Activated T-cell treated with anti-CD3 and anti-CD28 coated beads, Interleukin-2, amount 50 U/mL, for 4 hours (primary cell): Measurements from ENCODE around the gene GCN1. TPM values are rescaled to one million over a fixed set of nuclear protein-coding genes. Genes with fewer than 3 reads are reported as not detected.

ENCODE experiments used
- ATAC-seq, 2 donors: fragments of 200-7000 bp; cut with Tn5 transposase; one replicate each; pipeline ENCODE4 v1.10.0; 2021
- DNase-seq: peaks from one replicate; pipeline ENCODE4 v3.0.0-alpha.2; 2020
- H3K27me3 Mint-ChIP-seq: one replicate; pipeline ENCODE4 v1.8.0; 2021; ENCODE audit warnings: low read depth, mixed read lengths
- H3K36me3 Mint-ChIP-seq: one replicate; pipeline ENCODE4 v1.8.0; 2022; ENCODE audit warnings: mixed read lengths; ENCODE audit not compliant: insufficient read depth
- H3K4me1 Mint-ChIP-seq: one replicate; pipeline ENCODE4 v1.8.0; 2021; ENCODE audit warnings: low read depth, mixed read lengths
- H3K4me3 Mint-ChIP-seq: one replicate; pipeline ENCODE4 v1.8.0; 2021; ENCODE audit warnings: mild to moderate bottlenecking, moderate library complexity, mixed read lengths
- H3K9me3 Mint-ChIP-seq: one replicate; pipeline ENCODE4 v1.8.0; 2021; ENCODE audit warnings: mixed read lengths
- total RNA-seq, 3 donors: library from RNA; stranded (reverse); gene quantifications; one replicate each; pipeline ENCODE4 v1.2.1, GENCODE V29; 2021

Gene GCN1
- total RNA-seq, 3 donors from 2014 or later, result 192 to 204 (median 200) TPM

DNA sequence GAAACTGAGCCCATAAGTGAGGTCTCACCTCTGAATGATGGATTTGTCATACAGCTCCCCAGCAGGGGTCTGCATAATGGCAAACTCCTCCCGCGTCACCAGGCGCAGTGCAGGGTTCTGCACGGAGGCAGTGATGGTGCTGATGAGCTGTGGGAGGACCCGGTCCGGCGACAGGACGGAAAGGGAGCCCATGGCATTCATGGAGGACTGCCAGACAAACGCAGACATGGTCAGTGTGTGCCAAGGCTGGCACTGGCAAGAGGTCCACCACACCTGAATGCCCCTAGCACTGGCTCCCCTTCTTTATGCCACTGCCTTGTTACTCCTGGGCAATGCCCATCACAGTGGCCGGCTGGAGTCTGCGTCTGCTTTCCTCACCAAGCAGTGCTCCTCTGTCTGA is 32.7 kb downstream of the GCN1 start:
- ATAC-seq, result no peak
- Mint-ChIP-seq H3K9me3 (no peaks in the 10 kb centered on the region), H3K27me3 (no peaks in the 10 kb centered on the region), H3K36me3 (peaks cover 43% of the 10 kb centered on the region), H3K4me1 (no peaks in the 10 kb centered on the region), H3K4me3 (no peak overlapping the region)
- DNase-seq, result no peak

DNA sequence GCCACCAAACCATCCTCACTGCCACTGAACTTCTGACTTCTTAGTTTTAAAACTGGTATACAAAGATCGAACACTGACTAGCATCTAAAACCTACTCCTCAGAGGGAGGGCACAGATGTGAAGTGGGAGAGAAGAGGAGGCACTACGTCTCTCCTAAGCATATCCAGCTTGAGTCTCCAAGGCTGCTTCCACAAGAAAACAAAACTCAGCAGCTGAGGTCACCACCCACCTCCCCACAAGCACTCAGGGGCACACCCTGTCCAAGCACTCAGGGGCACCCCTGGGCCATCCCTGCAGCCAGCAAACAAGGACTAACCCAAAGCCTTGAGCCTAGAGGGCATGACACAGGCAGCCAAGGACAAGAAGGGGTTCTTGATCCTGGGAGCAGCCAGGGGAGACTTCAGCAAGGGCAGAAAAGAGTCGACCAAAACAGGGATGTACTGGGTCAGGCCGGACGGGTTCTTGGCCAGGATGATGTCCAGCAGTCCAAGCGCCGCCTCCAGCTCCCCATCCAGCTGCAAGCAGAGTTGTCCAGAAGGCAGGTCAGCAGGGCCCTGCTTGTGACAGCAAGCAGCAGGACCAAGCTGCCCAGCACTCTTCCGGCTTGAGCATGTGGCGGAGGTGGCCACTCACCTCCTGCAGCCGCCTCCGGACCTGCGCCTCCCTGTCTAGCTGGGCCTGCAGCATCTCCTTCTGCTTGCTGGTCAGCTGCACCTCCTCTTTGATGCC is 34.8 kb downstream of the GCN1 start:
- Mint-ChIP-seq H3K4me1 (no peaks in the 10 kb centered on the region), H3K9me3 (no peaks in the 10 kb centered on the region), H3K4me3 (no peak overlapping the region), H3K27me3 (no peaks in the 10 kb centered on the region), H3K36me3 (peaks cover 57% of the 10 kb centered on the region)
- DNase-seq (no peak), ATAC-seq (no peak)

DNA sequence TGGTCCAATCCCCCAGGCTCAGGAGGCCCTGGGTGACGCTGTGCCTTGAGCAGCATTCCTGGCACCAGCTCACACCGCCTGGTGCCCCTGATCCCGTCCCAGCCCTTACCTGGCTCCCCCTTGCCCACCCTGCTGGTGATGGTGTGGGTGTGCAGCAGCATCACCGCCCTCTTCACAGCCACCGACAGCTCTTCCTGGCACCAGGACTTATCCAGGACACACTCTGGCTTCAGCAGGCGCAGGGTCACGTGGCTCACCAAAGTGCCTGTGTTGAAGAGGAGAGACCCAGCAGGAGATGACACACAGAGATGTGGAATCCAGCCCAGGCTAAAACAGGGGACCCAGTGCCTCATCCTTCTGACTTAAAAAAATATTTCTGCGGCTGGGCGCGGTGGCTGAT is 36.2 kb downstream of the GCN1 start:
- H3K9me3 Mint-ChIP-seq, result no peaks in the 10 kb centered on the region
- peaks cover 59% of the 10 kb centered on the region for H3K36me3 Mint-ChIP-seq
- no peaks in the 10 kb centered on the region for H3K4me1 Mint-ChIP-seq
- ATAC-seq (no peak), DNase-seq (no peak)
- no peaks in the 10 kb centered on the region for H3K27me3 Mint-ChIP-seq
- no peak overlapping the region for H3K4me3 Mint-ChIP-seq

DNA sequence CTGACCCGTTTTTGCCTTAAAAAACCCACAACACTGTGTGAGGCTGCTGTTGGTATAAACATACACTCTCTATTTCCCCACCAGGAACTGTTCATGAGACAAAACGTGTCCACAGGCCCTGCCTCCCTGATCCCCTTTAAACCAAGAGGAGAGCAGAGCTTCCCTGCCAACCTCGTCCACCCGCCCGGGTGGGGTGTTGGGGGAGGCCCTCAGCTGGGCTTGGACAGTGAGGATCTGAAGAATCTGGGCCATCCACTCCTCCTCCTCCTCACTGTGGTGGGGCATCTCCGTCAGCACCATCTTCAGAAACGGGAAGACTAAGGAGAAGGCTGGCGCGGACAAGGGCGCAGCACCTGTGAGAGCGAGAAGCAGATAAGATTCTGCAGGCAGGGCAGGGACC is 36.8 kb downstream of the GCN1 start:
- Mint-ChIP-seq H3K9me3 (no peaks in the 10 kb centered on the region), H3K36me3 (peaks cover 59% of the 10 kb centered on the region)

DNA sequence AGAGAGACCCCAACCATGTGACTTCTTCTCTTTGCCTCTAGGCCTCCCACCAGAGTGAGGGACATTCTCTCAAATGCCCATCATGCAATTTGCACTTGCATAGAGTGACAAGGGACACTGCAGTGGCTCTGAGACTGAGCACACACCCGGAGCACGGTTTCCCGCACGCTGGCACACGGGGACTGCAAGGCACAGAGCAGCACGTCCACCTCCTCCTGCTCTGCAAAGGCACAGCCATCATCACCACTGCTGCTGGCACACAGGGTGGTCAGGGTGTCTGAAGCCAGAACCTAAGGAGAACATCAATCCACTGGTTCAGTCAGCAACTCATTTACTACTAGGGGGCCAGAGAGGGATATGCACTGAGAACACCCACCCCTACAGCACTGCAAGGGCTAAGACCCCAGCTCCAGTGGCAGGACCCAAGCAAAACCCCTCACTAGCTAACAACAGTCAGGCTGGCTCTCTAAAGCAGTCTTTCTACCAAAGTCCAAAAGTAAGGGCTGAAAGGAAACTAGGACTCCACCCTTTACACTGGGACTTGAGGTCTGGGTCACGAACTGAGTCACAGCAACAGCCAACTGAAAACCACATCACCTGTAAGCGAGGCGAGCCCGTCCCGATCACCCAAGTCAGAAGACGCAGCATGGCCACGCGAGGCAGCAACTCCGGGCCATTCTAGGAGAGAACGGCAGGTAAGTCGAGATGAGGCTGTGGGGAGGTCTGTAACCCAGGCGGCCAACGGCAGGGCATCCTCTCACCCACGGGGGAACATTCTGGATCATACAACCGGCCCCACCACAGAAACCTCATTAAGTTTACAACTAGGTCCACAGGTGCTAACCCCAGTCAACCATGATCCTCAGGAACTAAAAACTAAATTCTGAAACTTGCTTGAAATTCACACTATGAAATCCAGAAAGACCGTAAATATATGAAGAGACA is 37.9 kb downstream of the GCN1 start:
- Mint-ChIP-seq H3K4me1 (no peaks in the 10 kb centered on the region), H3K27me3 (no peaks in the 10 kb centered on the region), H3K4me3 (no peak overlapping the region), H3K36me3 (peaks cover 53% of the 10 kb centered on the region), H3K9me3 (no peaks in the 10 kb centered on the region)
- ATAC-seq (no peak), DNase-seq (no peak)

More for the DNA sequence above, 36.8 kb downstream of the GCN1 start:
- Mint-ChIP-seq H3K4me1 (no peaks in the 10 kb centered on the region), H3K4me3 (no peak overlapping the region), H3K27me3 (no peaks in the 10 kb centered on the region)
- ATAC-seq (no peak), DNase-seq (no peak)

DNA sequence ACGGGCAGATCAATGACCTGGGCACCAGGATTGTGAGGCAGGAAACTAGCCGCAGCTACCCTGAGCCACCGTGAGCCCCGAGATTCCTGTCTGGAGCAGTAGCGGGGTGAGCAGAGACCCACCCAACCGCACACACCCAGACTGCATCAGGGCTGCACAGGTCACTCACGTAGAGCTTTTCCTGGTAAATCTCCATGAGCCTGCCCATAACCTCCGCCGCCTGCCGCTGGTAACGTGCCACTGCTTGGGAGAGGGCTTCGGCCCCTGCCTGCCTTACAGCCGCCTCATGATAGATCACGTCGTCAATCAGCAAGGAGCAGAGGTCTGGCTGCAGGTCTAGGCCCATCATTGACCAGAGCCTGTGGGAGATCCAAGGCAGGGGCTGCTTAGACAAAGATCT is 39.4 kb downstream of the GCN1 start:
- H3K36me3 Mint-ChIP-seq, result peaks cover 45% of the 10 kb centered on the region
- no peak overlapping the region for H3K4me3 Mint-ChIP-seq
- DNase-seq, result no peak
- H3K9me3 Mint-ChIP-seq, result no peaks in the 10 kb centered on the region
- no peaks in the 10 kb centered on the region for H3K27me3 Mint-ChIP-seq
- ATAC-seq, result no peak
- no peaks in the 10 kb centered on the region for H3K4me1 Mint-ChIP-seq

DNA sequence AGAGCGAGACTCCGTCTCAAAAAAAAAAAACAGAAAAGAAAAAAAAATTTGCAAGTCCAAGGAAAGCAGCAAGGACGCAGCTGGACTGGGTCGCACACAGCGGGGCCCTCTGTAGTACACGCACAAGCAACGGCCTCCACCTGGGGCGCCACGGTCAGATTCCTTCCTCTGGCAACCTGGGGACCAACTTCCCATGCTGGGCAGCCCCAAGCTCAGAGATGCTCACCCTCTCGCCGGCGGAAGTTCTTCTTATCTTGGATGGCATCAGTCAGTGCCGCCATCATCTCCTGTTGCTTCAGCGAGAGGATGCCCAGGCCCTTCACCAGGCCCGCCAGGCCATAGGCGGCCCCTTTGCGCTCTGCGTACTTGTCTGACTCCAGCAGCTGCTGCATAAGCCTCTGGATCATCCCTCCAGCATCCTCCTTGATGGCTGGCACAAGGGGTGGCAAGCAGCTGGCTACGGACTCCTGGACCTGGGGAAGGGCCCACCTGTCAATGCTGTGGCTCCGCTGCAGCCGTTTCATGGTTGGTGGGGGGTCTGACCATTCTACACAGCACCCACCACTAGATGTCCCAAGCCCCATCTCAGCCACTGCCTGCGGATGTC is 43.5 kb downstream of the GCN1 start:
- Mint-ChIP-seq H3K9me3 (no peaks in the 10 kb centered on the region), H3K4me1 (no peaks in the 10 kb centered on the region), H3K27me3 (no peaks in the 10 kb centered on the region), H3K4me3 (no peak overlapping the region), H3K36me3 (peaks cover 36% of the 10 kb centered on the region)
- ATAC-seq (no peak), DNase-seq (no peak)

DNA sequence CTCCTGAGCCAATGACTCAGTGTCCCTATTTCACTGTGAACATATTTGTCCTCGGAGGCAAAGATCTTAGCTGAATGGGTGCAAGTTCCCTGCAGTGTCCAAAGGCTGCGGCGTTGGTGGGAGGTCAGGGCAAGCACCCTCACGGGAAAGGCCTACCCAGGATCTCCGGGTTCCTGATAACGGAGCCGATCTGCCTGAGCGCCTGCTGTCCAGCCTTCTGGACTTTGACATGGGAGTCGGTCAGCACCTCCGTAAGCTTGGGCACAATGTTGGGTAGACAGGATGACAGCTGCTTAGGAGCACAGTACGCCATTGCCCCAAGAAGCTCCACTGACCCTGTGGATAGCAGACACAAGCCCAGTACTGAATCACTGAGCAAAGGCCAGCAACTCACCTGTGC is 46.5 kb downstream of the GCN1 start:
- Mint-ChIP-seq H3K9me3 (no peaks in the 10 kb centered on the region), H3K36me3 (peaks cover 28% of the 10 kb centered on the region), H3K27me3 (no peaks in the 10 kb centered on the region), H3K4me3 (no peak overlapping the region), H3K4me1 (no peaks in the 10 kb centered on the region)
- DNase-seq, result no peak
- ATAC-seq, result no peak

DNA sequence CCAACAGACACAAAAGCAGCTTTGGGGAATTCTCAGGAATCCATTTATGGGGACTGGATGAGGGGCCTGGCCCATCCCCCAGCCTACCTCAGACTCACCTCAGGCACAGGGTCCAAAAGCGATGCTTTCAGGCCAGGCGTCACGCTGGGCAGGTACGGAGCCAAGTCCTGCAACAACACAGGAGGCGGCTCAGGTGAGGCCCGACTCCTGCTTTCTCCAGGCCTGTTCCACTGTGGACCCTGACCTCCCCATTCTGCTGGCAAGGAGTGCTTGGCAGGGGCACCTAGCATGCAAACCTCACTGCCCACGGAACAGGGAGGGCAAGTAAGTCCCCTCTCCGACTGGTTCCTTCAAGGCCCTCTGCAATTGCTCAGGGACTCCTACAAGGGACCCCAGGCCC is 49.4 kb downstream of the GCN1 start:
- peaks cover 42% of the 10 kb centered on the region for H3K36me3 Mint-ChIP-seq
- DNase-seq (no peak), ATAC-seq (no peak)
- no peaks in the 10 kb centered on the region for H3K27me3 Mint-ChIP-seq
- no peaks in the 10 kb centered on the region for H3K4me1 Mint-ChIP-seq
- no peaks in the 10 kb centered on the region for H3K9me3 Mint-ChIP-seq
- H3K4me3 Mint-ChIP-seq, result no peak overlapping the region

DNA sequence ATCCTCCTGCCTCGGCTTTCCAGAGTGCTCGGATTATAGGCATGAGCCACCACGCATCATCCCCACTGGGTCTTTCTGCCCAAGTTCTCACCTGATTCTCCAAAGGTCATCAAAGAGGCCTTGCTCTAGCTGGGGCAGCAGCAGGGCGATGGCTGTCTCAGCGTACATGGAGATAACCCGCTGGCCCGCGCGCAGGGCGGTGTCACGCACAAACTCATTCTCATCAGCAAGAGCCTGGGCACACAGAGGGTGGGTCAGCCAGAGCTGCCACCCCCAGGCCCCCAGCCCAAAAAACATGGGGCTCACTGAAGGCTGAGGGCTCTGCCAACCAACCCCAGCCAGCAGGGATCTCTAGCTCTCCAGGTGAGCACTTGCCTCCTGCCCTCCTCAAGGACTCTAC is 50.3 kb downstream of the GCN1 start:
- no peaks in the 10 kb centered on the region for H3K27me3 Mint-ChIP-seq
- no peak for DNase-seq
- H3K9me3 Mint-ChIP-seq, result no peaks in the 10 kb centered on the region
- peaks cover 44% of the 10 kb centered on the region for H3K36me3 Mint-ChIP-seq
- ATAC-seq, result no peak
- H3K4me1 Mint-ChIP-seq, result no peaks in the 10 kb centered on the region
- no peak overlapping the region for H3K4me3 Mint-ChIP-seq

DNA sequence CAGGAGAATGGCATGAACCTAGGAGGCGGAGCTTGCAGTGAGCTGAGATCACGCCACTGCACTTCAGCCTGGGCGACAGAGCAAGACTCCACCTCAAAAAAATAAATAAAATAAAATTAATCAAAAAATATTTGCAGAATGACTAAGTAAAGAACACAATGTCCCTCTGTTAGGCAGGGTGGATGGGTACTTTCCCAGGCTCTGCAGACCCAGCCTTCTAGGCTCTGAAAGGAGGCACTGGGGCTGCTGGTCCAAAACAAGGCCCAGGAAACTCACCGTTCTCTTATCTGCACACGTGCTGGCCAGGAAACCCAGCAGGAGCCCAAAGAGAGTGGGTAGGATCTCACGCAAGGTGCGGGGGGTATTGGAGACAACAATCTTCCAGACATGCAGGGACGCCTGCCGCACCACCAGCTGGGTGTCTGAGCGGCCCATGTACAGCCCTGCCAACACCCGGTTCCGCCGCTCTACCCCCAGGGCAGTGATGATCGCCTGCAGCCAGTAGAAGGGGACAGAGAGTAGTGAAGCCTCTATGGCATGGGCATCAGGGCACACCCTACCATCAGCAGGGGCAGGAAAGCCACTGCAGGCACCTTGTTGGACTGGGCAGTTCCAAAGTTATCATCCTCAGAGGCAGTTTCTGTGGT is 52.2 kb downstream of the GCN1 start:
- Mint-ChIP-seq H3K4me3 (no peak overlapping the region), H3K36me3 (peaks cover 40% of the 10 kb centered on the region)

DNA sequence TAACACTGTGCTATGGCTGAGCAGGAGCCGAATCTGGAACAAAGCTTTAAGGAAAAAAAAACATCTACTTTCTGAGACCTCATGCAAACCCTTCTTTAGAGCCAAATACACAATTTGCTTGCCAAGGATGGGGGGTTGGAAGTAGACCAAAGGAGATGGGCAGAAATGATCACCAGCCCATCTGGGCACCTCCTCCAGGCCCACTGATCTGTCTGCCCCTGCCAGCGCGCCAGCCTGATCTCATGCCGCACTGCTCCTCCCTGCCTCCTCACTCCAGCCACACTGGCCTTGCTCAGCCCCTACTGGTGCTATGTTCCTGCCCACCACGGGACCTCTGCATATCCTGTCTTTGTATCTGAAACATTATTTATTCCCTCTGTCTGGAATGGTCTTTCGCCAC is 53.2 kb downstream of the GCN1 start:
- H3K4me3 Mint-ChIP-seq, result no peak overlapping the region
- H3K36me3 Mint-ChIP-seq, result peaks cover 40% of the 10 kb centered on the region
- no peaks in the 10 kb centered on the region for H3K4me1 Mint-ChIP-seq
- no peak for ATAC-seq
- no peak for DNase-seq
- no peaks in the 10 kb centered on the region for H3K27me3 Mint-ChIP-seq
- no peaks in the 10 kb centered on the region for H3K9me3 Mint-ChIP-seq

More for the DNA sequence above, 52.2 kb downstream of the GCN1 start:
- Mint-ChIP-seq H3K4me1 (no peaks in the 10 kb centered on the region), H3K27me3 (no peaks in the 10 kb centered on the region), H3K9me3 (no peaks in the 10 kb centered on the region)
- DNase-seq, result no peak
- ATAC-seq, result no peak

DNA sequence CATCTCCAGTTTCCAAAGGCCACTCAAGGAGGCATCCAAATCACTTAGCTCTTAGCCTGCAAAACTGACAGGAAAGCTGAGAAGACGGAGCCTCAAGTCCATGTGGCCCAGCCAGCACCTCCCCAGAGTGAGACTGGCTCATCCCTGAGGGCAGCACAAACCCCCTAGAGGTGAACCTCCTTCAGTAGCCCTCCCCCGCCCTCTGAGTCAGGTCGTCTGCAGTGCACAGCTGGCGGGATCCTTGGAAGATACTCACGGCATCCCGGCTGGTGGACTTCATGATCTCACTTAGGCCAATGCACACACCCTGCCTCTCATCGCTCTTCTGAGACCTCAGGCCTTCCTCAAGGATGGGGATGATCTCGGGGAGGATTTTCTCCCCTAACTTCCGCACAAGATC is 53.9 kb downstream of the GCN1 start:
- H3K9me3 Mint-ChIP-seq, result no peaks in the 10 kb centered on the region
- no peaks in the 10 kb centered on the region for H3K4me1 Mint-ChIP-seq
- H3K4me3 Mint-ChIP-seq, result no peak overlapping the region
- ATAC-seq (no peak), DNase-seq (no peak)
- peaks cover 43% of the 10 kb centered on the region for H3K36me3 Mint-ChIP-seq
- no peaks in the 10 kb centered on the region for H3K27me3 Mint-ChIP-seq

DNA sequence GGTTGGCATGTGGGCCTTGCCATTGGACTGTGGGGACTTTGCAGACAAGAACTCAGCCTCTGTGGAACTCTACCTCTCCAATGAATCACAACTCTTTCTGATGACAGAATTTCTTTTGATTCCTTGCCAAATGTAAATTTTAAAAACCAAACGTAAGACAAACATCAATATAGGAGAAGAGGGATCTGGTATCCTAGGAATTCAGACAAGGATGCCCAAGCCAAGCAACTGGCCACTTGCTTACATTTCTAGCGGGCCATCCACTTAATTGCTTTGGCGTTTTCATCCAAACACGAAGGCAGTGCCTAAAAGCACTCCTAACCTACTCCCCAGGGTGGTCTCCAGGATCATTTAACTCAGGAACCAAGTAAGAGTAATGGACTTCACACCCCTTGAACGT is 54.6 kb downstream of the GCN1 start:
- H3K27me3 Mint-ChIP-seq, result no peaks in the 10 kb centered on the region

More for the DNA sequence above, 54.6 kb downstream of the GCN1 start:
- ATAC-seq (no peak), DNase-seq (no peak)
- no peak overlapping the region for H3K4me3 Mint-ChIP-seq
- no peaks in the 10 kb centered on the region for H3K9me3 Mint-ChIP-seq
- no peaks in the 10 kb centered on the region for H3K4me1 Mint-ChIP-seq
- H3K36me3 Mint-ChIP-seq, result peaks cover 43% of the 10 kb centered on the region
